Hypothalamus (tissue), 51 donors: ENCODE measurements around the gene SLC10A6.
A peak's percentile ranks its signal among the peaks of the same experiment; 100 is the strongest.

Experiments
- DNase-seq, 51 donors: peaks; one replicate each; lab custom pipeline; 2025; lab: John Stamatoyannopoulos, UW

SLC10A6 gene

GRCh38 chr4:86848136-86848535 lies 1.0 kb downstream of the SLC10A6 start:
- no peak for DNase-seq

- no peak for DNase-seq
Observed at GRCh38 chr4:86847571-86847970, 1.6 kb downstream of the SLC10A6 start.

- no peak for DNase-seq
Observed at GRCh38 chr4:86846921-86847320, 2.3 kb downstream of the SLC10A6 start.

- no peak for DNase-seq
Observed at GRCh38 chr4:86845593-86845992, 3.6 kb downstream of the SLC10A6 start.

GRCh38 chr4:86841309-86841708 lies 7.9 kb downstream of the SLC10A6 start:
- no peak for DNase-seq

- no peak for DNase-seq
Observed at GRCh38 chr4:86840858-86841257, 8.3 kb downstream of the SLC10A6 start.

- no peak for DNase-seq
Observed at GRCh38 chr4:86837691-86838503, 11.3 kb downstream of the SLC10A6 start.

GRCh38 chr4:86835677-86836076 lies 13.5 kb downstream of the SLC10A6 start:
- DNase-seq = no peak

- DNase-seq = no peak
Observed at GRCh38 chr4:86834901-86835300, 14.3 kb downstream of the SLC10A6 start.

- no peak for DNase-seq
Observed at GRCh38 chr4:86833615-86834014, 15.6 kb downstream of the SLC10A6 start.

- no peak for DNase-seq
Observed at GRCh38 chr4:86831262-86832130, 17.7 kb downstream of the SLC10A6 start.

- no peak for DNase-seq
Observed at GRCh38 chr4:86825511-86825910, 23.7 kb downstream of the SLC10A6 start.

GRCh38 chr4:86822136-86822535 lies 27.0 kb downstream of the SLC10A6 start:
- no peak for DNase-seq

GRCh38 chr4:86821151-86821550 lies 28.0 kb downstream of the SLC10A6 start:
- DNase-seq = no peak

GRCh38 chr4:86819561-86819960 lies 29.6 kb downstream of the SLC10A6 start:
- DNase-seq = no peak

GRCh38 chr4:86818841-86819240 lies 30.3 kb downstream of the SLC10A6 start:
- no peak for DNase-seq

- no peak for DNase-seq
Observed at GRCh38 chr4:86818211-86818610, 31.0 kb downstream of the SLC10A6 start.

GRCh38 chr4:86816501-86817273 lies 32.5 kb downstream of the SLC10A6 start:
- DNase-seq = peak in 1 of 51 donors; percentile 6

GRCh38 chr4:86815653-86816052 lies 33.5 kb downstream of the SLC10A6 start:
- DNase-seq = no peak

- DNase-seq = no peak
Observed at GRCh38 chr4:86810847-86811246, 38.3 kb downstream of the SLC10A6 start.

GRCh38 chr4:86809809-86810208 lies 39.4 kb downstream of the SLC10A6 start:
- no peak for DNase-seq
